Gastroesophageal sphincter (tissue), 4 donors: ENCODE results near the gene CNTNAP2. TPM values are rescaled to one million over a fixed set of nuclear protein-coding genes. Genes with fewer than 3 reads are reported as not detected.

Experiments
- ATAC-seq: fragments of 150-250 bp; one replicate; pipeline ENCODE4 v1.9.1; 2016; ENCODE audit warnings: mild to moderate bottlenecking, moderate library complexity
- H3K27ac ChIP-seq, 4 donors: fragments of 200-600 bp; sonication (generic) in 3 of 4; 1 replicate in 3 of 4; 2 replicates in 1 of 4; pipeline ENCODE4 v1.5.1; 2016 to 2019
- H3K27me3 ChIP-seq: fragments of 200-600 bp; sonication (generic); one replicate; pipeline ENCODE4 v1.5.1; 2019
- H3K36me3 ChIP-seq, 2 donors: fragments of 200-600 bp; sonication (generic); one replicate each; pipeline ENCODE4 v1.5.1; 2019; ENCODE audit warnings: control low read depth in 1 of 2
- H3K4me1 ChIP-seq, 3 donors: fragments of 200-600 bp; sonication (generic); 1 replicate in 2 of 3; 2 replicates in 1 of 3; pipeline ENCODE4 v1.5.1; 2016 to 2019; ENCODE audit warnings: control low read depth in 2 of 3
- H3K4me3 ChIP-seq, 2 donors: fragments of 200-600 bp; sonication (generic); one replicate each; pipeline ENCODE4 v1.5.1; 2019; ENCODE audit warnings: mild to moderate bottlenecking in 1 of 2, moderate library complexity in 1 of 2
- H3K9me3 ChIP-seq, 3 donors: fragments of 200-600 bp; sonication (generic); one replicate each; pipeline ENCODE4 v1.5.1; 2017 to 2019; ENCODE audit warnings: control low read depth in 2 of 3
- CTCF ChIP-seq, 4 experiments: fragments of 200-600 bp in 2 of 4; fragments of 450-650 bp in 2 of 4; sonication (generic) in 1 of 4; IDR thresholded peaks; one replicate each; pipeline ENCODE4 v1.5.1; 2017 to 2019; ENCODE audit warnings: antibody characterized with exemption in 4 of 4, mild to moderate bottlenecking in 2 of 4, moderate library complexity in 2 of 4
- EP300 ChIP-seq: sonication (generic); formaldehyde crosslinking; IDR thresholded peaks from one replicate; pipeline ENCODE4 v1.6.1; 2017; ENCODE audit warnings: antibody characterized with exemption, mild to moderate bottlenecking
- POLR2A ChIP-seq, 2 donors: fragments of 450-650 bp; IDR thresholded peaks; one replicate each; pipeline ENCODE4 v1.6.1; 2017; ENCODE audit warnings: antibody characterized with exemption in 2 of 2, mild to moderate bottlenecking in 2 of 2, moderate library complexity in 1 of 2
- POLR2AphosphoS5 ChIP-seq: sonication (generic); formaldehyde crosslinking; IDR thresholded peaks from one replicate; pipeline ENCODE4 v1.6.1; 2017; ENCODE audit warnings: antibody characterized with exemption
- WGBS, 2 donors: methylation state at CpG; one replicate each; pipeline ENCODE4 v1.1.5; 2018; ENCODE audit warnings: low coverage in 1 of 2; 5-methylcytosine and 5-hydroxymethylcytosine counted together
- total RNA-seq, 4 donors: library from RNA; depleted of rRNA; stranded (reverse); fragments of >200 nt; gene quantifications; one replicate each; pipeline ENCODE4 v1.1.0, GENCODE V29; 2016

Gene CNTNAP2
- total RNA-seq, 4 donors from 2014 or later = 1.5 to 8.9 (median 3.2) TPM

DNA sequence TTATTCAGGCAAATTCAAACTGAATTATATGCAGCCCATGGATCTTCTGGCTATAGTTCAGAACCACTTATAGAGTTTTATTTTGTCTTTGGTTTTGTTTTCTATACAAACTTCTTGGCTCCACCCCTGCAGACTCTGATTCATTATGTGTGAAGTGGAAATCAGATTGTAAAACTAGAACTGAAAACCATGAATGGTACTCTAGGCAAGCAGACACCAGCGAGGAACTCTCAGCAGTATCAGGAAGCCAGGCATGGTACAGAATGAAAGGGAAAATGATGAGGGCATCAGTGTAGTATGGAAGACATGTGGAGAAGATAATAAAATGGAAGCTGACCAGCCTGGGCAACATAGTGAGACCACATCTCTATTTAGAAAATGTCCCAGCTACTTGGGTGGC lies 1447.1 kb downstream of the CNTNAP2 start:
- TF ChIP-seq POLR2AphosphoS5 (no peak), EP300 (no peak), CTCF (IDR thresholded peaks at IDR 0.05) (no peak), POLR2A (IDR thresholded peaks at IDR 0.05) (no peak)
- no peaks in the 10 kb centered on the region for H3K36me3 ChIP-seq
- no peak overlapping the region for H3K27ac ChIP-seq
- H3K4me1 ChIP-seq = no peaks in the 10 kb centered on the region
- WGBS, 2 donors = 86% methylated on average over 1 of the region's 1 CpG
- H3K9me3 ChIP-seq = no peaks in the 10 kb centered on the region
- H3K27me3 ChIP-seq = no peaks in the 10 kb centered on the region
- H3K4me3 ChIP-seq = no peak overlapping the region
- no peak for ATAC-seq

- Histone ChIP-seq H3K27me3 (no peaks in the 10 kb centered on the region), H3K4me1 (no peaks in the 10 kb centered on the region), H3K9me3 (no peaks in the 10 kb centered on the region), H3K36me3 (no peaks in the 10 kb centered on the region), H3K4me3 (no peak overlapping the region), H3K27ac (no peak overlapping the region)
- 83 to 92% methylated on average over 4 of the region's 4 CpGs for WGBS, 2 donors
- ATAC-seq = no peak
- TF ChIP-seq CTCF (IDR thresholded peaks at IDR 0.05) (no peak), EP300 (no peak), POLR2A (IDR thresholded peaks at IDR 0.05) (no peak)
Observed at GRCh38 chr7:147564786-147565476, 1448.3 kb downstream of the CNTNAP2 start.

DNA sequence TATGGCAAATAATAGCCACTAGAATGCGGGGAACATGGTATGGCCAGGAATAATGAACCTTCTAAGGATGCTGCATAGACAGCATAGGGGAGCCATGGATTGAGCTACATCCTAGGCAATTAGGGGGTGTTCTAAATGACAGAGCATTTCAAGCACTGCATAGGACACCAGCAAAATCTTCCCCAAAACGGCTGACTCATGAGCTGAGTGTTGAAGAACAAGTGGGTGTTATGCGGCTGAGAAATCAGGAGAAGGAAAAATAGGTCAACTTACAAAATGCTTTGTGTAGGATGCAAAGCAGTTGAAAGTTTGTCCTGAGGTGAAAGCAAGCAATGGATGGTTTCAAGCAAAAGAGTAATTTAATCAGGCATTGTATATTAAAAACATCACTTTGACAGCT lies 1450.4 kb downstream of the CNTNAP2 start:
- H3K27ac ChIP-seq = no peak overlapping the region
- 77% methylated on average over 3 of the region's 3 CpGs for WGBS, 2 donors
- no peak for ATAC-seq
- H3K9me3 ChIP-seq = no peaks in the 10 kb centered on the region
- no peak overlapping the region for H3K4me3 ChIP-seq
- TF ChIP-seq EP300 (no peak), POLR2A (IDR thresholded peaks at IDR 0.05) (no peak), CTCF (IDR thresholded peaks at IDR 0.05) (no peak), POLR2AphosphoS5 (no peak)
- no peaks in the 10 kb centered on the region for H3K36me3 ChIP-seq
- H3K4me1 ChIP-seq = no peaks in the 10 kb centered on the region
- H3K27me3 ChIP-seq = no peaks in the 10 kb centered on the region

- 50 to 63% methylated on average over 2 to 6 of the region's 6 CpGs for WGBS, 2 donors
- no peak for ATAC-seq
- H3K36me3 ChIP-seq = no peaks in the 10 kb centered on the region
- no peaks in the 10 kb centered on the region for H3K4me1 ChIP-seq
- H3K4me3 ChIP-seq = no peak overlapping the region
- no peaks in the 10 kb centered on the region for H3K9me3 ChIP-seq
- no peak overlapping the region for H3K27ac ChIP-seq
- no peaks in the 10 kb centered on the region for H3K27me3 ChIP-seq
- TF ChIP-seq CTCF (IDR thresholded peaks at IDR 0.05) (no peak), EP300 (no peak), POLR2AphosphoS5 (no peak), POLR2A (IDR thresholded peaks at IDR 0.05) (no peak)
Observed at GRCh38 chr7:147569116-147569913, 1452.7 kb downstream of the CNTNAP2 start.

DNA sequence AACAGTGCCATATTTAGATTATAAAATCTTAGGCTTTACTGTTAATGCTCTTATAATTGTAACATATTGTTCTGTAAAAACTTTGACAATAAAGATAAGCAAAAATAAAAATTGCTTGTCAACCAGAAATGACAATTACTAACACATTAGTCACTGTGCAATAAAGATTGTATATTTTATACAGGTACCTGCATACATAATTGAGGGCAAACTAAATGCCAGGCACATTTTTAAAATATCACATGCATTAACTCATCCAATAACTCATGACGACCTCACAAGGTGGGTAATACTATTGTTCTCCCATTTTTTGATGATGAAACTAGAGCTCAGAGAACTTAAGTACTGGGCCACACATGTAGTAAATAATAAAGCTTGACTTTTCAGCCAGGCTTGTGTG lies 1453.8 kb downstream of the CNTNAP2 start:
- Histone ChIP-seq H3K4me3 (no peak overlapping the region), H3K27me3 (no peaks in the 10 kb centered on the region)
- no peak for TF ChIP-seq POLR2A (IDR thresholded peaks at IDR 0.05)

More for the DNA sequence above, 1453.8 kb downstream of the CNTNAP2 start:
- ATAC-seq = no peak
- WGBS, 2 donors = 67 to 100% methylated on average over 1 of the region's 1 CpG
- Histone ChIP-seq H3K9me3 (no peaks in the 10 kb centered on the region), H3K36me3 (no peaks in the 10 kb centered on the region), H3K27ac (no peak overlapping the region), H3K4me1 (no peaks in the 10 kb centered on the region)
